ENCODE data around the gene CASKIN2.

CASKIN2 gene

GRCh38 chr17:75518201-75518600 lies 2.9 kb upstream of the CASKIN2 start:
- DNase-seq, result no peak

DNA sequence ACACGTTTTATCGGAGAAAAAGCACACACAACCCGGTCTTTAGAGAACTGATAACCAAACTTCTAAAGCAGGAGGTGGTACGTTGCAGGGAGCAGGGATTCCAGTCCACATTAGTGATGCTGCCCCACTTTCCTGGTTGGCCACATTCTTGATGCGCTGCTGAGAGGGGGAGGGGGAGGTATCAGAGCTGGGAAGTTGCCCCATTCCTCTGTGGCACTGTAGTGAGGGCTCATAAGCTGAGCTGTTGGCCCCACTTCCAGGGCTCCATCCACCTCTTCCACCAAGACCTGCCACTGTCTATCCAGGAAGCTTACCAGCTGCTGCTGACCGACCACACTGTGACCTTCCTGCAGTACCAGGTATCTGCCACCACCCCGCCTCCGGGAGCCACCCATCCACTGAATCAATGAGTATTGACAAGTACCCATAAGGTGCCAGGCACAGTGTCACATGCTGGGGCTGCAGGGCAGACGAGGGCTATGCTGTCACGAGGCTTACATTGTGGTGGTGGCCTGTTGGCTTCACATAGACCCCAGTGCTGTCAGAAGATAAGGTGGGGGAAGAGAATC lies 2.0 kb upstream of the CASKIN2 start:
- peak; percentile 16 to 20 for DNase-seq

- DNase-seq, result peak; percentile 20 to 26
Measured at GRCh38 chr17:75516619-75517296, 1.4 kb upstream of the CASKIN2 start.

DNA sequence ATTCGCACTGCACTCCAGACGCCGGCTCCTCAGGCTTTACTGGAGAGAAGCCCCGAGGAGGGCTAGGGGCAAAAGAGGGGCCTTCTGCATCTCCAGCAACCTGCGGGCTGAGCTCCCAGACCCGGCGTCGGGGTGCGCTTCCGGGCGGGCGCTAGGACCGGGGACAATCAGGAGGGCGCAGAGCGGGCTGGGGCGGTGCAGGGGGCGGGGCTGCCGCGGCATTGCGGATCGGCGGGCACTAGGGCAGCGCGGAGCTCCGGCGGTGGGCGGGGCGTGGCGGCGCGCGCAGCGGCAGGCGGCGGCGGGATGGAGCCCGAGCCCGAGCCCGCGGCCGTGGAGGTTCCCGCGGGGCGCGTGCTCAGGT lies 900 bp upstream of the CASKIN2 start, which contains the start of gene TSEN54:
TSEN54 (plus strand) TSS at position 274 of the 364 bp plus-strand sequence; CDS start at position 307, 33 bp downstream.
- peak; percentile 94 for DNase-seq

DNA sequence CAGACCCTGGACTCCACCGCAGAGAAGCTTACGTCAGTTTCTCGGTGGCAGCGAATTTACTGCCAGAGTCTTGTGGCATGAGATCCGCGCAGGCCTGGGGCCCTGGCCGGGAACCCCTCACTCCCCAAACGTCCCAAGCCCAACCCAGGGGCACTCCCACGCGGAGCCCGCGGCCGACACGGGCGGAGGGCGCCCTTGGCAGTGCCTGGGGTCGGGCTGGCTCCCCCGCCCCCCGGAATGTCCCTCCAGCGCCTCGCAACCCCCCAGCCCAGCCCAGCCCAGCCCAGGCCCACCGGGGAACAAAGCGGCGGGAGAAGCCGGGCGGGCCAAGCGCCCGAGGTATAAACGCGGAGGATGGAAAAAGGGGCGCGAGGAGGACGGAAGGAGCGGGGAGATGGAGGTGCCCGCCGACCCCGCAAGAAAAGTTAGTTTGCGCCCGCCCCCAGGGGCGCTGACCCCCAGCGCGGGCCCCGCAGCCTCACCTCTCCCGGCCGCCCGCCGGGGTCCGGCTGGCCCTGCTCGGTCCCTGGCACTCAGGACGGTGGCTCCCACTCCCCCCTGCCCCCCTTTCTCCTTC lies 330 bp downstream of the CASKIN2 start:
- no peak for DNase-seq

- peak in 1 of 2 experiments; percentile 6 for DNase-seq
Measured at GRCh38 chr17:75514299-75514918, 928 bp downstream of the CASKIN2 start.

- DNase-seq, result no peak
Measured at GRCh38 chr17:75513641-75514000, 1.7 kb downstream of the CASKIN2 start.

DNA sequence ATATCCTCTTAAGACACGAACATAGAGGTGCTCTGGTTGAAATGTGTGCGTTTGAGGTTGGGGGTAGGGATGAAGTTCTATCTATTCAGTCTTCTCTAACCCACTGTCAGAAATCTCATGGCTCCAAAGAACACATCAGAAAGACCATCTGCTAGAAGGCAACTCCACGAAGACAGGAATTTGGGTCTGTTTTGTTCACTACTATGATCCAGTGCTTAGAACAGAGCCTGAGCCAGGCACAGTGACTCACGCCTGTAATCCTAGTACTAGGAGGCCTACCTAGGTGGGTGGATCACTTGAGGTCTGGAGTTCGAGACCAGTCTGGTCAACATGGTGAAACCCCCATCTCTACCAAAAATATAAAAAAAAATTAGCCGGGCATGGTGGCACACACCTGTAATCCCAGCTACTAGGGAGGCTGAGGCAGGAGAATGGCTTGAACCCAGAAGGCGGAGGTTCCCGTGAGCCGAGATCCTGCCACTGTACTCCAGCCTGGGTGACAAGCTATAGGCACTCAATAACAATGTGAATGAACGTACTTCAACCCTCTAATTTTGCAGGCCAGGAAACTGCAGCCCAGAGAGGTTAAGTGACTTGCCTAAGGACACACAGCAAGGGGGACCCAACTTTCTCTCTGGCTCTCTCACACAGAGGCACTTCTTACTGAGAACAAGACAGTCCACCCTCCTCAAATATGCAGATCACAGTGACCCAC lies 2.3 kb downstream of the CASKIN2 start:
- no peak for DNase-seq

DNA sequence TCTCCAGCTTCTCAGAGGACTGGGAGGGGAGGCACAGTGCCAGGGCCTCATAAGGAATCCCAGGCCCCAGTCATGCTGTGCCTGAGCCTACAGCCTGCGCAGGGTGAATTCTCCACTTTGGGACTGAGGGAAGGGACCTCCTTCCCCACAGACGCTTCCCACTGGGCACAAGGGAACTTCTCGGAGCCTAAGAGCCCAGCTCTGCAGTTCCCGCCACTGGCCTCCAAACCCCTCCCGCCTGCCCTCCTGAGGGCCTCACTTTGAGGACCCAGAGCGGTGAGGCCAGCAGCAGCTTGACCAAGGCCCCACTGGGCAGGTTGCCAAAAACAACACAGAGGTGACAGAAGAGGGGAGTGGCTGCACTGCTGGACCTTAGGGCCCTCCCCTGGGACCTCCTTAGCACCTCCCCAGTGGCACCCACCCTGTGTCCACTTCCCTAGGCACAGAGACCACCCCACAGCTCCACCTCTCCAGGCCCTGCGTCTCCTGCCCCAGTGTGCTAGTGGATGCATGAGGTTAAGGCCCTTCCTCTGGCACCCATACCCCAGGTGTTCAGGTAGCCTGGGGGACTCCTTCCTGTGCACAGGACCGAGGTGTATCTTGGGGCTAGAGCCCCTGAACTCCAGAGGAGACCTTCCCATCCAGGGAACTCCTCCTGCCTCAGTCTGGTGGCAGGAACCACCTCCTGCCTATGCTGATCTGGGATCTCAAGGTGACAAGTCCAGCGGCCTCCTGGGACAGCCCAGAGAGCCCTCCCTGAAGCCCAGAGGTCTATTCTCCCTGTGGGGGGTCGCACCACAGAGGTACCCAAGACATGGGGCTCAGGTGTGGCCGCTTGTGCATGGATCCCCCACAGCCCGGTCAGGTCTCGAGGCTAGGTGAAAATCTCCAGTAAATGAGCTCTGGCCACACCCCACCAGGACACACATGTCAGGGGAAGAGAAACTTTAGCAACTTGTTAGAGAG lies 3.4 kb downstream of the CASKIN2 start:
- DNase-seq, result no peak

DNA sequence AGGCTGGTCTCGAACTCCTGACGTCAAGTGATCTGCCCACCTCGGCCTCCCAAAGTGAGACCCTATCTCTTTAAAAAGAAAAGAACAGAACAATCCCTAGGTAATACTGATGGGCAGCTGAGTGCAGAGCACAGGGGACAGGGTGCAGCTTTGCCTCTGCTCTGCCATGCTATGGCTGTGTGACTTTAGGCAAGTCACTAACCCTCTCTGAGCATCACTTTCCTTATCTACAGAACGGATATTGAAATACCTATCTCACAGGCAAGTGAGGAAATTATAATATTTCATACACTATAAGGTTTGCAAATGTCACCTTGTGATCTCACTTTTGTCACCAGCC lies 4.1 kb downstream of the CASKIN2 start:
- DNase-seq, result no peak

- no peak for DNase-seq
Measured at GRCh38 chr17:75509528-75510258, 5.6 kb downstream of the CASKIN2 start.

GRCh38 chr17:75508931-75509361 lies 6.4 kb downstream of the CASKIN2 start:
- no peak for DNase-seq

DNA sequence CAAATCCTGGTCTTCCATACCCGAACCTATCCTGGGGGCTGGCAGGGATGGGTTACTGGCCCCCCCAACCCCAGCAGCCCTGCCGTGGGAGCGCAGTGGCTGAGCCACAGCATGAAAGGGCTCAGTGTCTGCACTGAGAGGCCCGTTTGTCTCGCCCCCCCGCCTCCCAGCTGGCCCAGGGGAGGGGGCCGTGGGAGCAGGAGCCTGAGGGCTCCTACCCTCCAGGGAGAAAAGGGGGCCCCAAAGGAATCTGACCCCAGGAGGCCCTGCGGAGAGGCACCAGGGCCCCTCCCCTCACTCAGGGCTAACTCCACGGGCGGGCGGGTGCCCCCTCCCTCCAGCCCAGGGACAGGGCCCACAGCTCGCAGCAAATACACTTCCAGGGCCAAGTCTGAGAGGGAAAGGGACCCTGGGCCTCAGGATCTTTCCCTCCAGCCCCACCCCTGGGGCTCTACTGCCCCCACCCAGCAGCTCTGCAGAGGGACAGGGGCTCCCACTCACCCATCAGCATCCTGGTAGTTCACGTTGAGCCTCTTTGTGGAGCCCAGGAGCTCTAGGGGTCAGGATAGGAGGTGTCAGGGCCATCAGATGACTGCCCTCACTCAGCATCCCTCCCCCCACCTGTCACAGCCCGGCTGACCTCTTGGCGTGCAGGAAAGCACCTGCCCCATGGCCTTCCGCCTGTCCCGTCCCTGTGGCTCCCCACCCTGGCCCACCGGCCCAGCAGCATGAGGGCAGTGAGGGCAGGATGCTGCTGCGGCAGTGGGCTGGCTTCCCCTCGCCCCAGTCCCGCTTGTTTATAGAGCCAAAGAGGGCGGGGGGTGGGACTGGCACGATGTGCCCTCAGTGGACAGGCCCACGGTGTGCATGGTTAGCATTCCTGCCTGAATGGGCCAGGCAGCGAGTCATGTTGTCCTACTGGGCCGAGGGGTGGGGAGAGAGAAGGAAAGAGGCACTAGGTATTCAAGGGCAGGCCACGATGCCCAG lies 7.3 kb downstream of the CASKIN2 start:
- no peak for DNase-seq

GRCh38 chr17:75506888-75507287 lies 8.4 kb downstream of the CASKIN2 start:
- no peak for DNase-seq

DNA sequence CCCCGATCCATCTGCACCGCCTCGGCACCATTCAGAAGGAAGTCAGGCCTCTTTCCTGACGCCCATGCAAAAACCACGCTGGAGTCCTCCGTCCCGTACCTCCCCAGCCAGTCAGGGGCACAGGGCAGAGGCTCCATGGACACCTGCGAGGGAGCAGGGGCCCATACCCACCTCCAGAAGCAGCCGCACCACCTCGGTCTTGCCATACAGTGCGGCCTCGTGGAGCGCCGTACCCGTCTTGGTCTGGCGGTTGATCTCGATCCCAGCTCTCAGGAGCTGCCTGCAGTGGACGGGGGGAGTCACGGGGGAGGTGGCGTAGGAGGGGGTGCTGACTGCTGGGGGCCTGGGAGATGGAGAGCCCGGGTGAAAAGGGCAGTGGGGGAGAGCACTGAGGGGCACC lies 9.2 kb downstream of the CASKIN2 start:
- DNase-seq, result no peak

GRCh38 chr17:75505640-75506039 lies 9.7 kb downstream of the CASKIN2 start:
- no peak for DNase-seq

GRCh38 chr17:75505152-75505409 lies 10.3 kb downstream of the CASKIN2 start:
- DNase-seq, result no peak

- peak in 1 of 2 experiments; percentile 16 for DNase-seq
Measured at GRCh38 chr17:75504347-75505151, 10.8 kb downstream of the CASKIN2 start.

DNA sequence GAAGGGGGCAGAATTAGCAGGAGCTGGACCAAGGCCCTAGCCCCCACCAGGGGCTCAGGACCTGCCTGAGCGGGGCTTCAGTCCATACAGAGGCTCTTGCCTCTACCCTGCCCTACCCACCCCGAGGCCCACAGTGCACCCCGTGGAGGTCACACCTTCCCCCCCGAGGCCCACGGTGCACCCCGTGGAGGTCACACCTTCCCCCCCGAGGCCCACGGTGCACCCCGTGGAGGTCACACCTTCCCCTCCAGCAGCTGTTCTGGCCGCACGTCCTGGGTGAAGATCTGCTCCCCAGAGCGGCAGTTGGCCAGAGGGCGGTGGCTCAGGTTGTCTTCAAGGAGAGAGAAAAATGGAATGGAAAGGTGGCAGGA lies 11.4 kb downstream of the CASKIN2 start:
- DNase-seq, result no peak
